Kidney (tissue), 14 donors: ENCODE data around the gene SLC16A6. TPM values are rescaled to one million over a fixed set of nuclear protein-coding genes. Genes with fewer than 3 reads are reported as not detected.

ENCODE experiments used
- DNase-seq, 5 donors: peaks; one replicate each; pipeline ENCODE4 v3.0.0-alpha.2; 2013 to 2020
- FAIRE-seq: peaks from 2 replicates; lab custom pipeline; 2012; peaks lifted over from hg19 to GRCh38; lab: Jason Lieb, UNC
- H3K27ac ChIP-seq, 2 donors: one replicate each; pipeline ENCODE4 v1.7.0; 2013; ENCODE audit warnings: low read depth in 2 of 2, low read length in 2 of 2, inconsistent platforms in 1 of 2
- H3K27me3 ChIP-seq: one replicate; pipeline ENCODE4 v1.7.1; 2013; ENCODE audit warnings: low read length, inconsistent platforms; ENCODE audit not compliant: control insufficient read depth, insufficient read depth
- H3K36me3 ChIP-seq, 3 donors: one replicate each; pipeline versions ENCODE4 v1.7.0 to v1.7.1; 2013; ENCODE audit warnings: low read length in 3 of 3, control low read depth in 1 of 3, inconsistent platforms in 1 of 3; ENCODE audit not compliant: insufficient read depth in 3 of 3, control insufficient read depth in 2 of 3
- H3K4me1 ChIP-seq, 3 donors: one replicate each; pipeline versions ENCODE4 v1.7.0 to v1.7.1; 2013; ENCODE audit warnings: low read length in 3 of 3, inconsistent platforms in 1 of 3, low read depth in 1 of 3; ENCODE audit not compliant: control insufficient read depth in 2 of 3, insufficient read depth in 2 of 3
- H3K4me3 ChIP-seq, 3 donors: one replicate each; pipeline versions ENCODE4 v1.7.0 to v1.8.1; 2013; ENCODE audit warnings: low read length in 3 of 3, control low read depth in 1 of 3, inconsistent platforms in 1 of 3
- H3K9ac ChIP-seq, 3 donors: one replicate each; pipeline versions ENCODE4 v1.7.0 to v1.7.1; 2013; ENCODE audit warnings: low read length in 3 of 3, control low read depth in 1 of 3, inconsistent platforms in 1 of 3
- H3K9me3 ChIP-seq, 3 donors: one replicate each; pipeline versions ENCODE4 v1.7.0 to v1.7.1; 2013; ENCODE audit warnings: low read length in 3 of 3, control low read depth in 1 of 3, inconsistent platforms in 1 of 3; ENCODE audit not compliant: control insufficient read depth in 2 of 3, insufficient read depth in 1 of 3
- intact Hi-C: fragments of 100-400 bp; cut with DNase I; formaldehyde crosslinking; loops from one replicate; pipeline ENCODE4 v1.11.1; 2022
- polyA plus RNA-seq: library from polyadenylated mRNA; stranded (reverse); fragments of 350-450 nt; fragmentation: Illumina TruSeq; extraction: RNeasy Lipid Tissue Mini Kit (QIAGEN cat#74804); gene quantifications from one replicate; pipeline ENCODE4 v1.2.3, GENCODE V29; 2014; ENCODE audit warnings: low read depth, low replicate concordance; ENCODE audit not compliant: insufficient read depth
- total RNA-seq: library from RNA; stranded (reverse); fragmentation: NEBNext Ultra II Directional; extraction: Animal tissue kit (Norgen Biotek cat#: 25700); gene quantifications from one replicate; pipeline ENCODE4 v1.2.1, GENCODE V29; 2021
- TF ChIP-seq, protein P1 (sequence below): IDR thresholded peaks from 3 replicates; pipeline ENCODE4 v1.5.1; 2012; ENCODE audit warnings: mild to moderate bottlenecking, moderate library complexity, borderline replicate concordance; ENCODE audit not compliant: insufficient read depth; ENCODE audit errors: extremely low read depth
- donor health status: control.
- donor health status: control.
- donor health status: control.
- donor health status: control.
- donor health status: control.
- donor health status: DM: yes; HTN: yes; CAD: no.
- donor health status: Normal renal cell carcinoma (clear cell type).

SLC16A6 gene
- total and polyA plus RNA-seq, 2 donors from 2014 or later, result 0.82 to 3.6 TPM

DNA sequence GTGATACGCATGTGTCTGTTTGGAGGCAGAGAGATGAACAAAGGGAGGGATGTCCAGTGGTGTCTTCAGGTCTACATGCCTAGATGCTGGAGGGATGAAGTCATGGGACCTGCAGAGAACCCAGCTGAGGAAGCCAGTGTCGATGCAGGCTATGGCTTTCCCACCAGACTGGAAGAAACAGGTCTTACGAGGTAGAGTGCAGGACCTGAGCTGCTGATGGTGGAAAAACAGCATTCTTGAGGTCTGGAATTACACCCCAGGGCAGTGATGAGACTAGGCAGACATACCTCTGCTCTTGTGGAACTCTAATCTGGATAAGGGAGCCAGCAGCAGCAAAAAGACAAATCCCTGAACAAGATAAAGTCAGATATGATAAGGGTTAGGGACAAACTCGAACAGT, 37.7 kb upstream of the SLC16A6 start:
- intact Hi-C loops, result no loop called here
- no peaks in the 10 kb centered on the region for H3K36me3 ChIP-seq
- no peak overlapping the region for H3K9ac ChIP-seq
- no peak overlapping the region for H3K27ac ChIP-seq
- no peaks in the 10 kb centered on the region for H3K4me1 ChIP-seq
- H3K27me3 ChIP-seq, result no peaks in the 10 kb centered on the region
- FAIRE-seq (no peak), DNase-seq (no peak)
- TF ChIP-seq, protein P1, sequence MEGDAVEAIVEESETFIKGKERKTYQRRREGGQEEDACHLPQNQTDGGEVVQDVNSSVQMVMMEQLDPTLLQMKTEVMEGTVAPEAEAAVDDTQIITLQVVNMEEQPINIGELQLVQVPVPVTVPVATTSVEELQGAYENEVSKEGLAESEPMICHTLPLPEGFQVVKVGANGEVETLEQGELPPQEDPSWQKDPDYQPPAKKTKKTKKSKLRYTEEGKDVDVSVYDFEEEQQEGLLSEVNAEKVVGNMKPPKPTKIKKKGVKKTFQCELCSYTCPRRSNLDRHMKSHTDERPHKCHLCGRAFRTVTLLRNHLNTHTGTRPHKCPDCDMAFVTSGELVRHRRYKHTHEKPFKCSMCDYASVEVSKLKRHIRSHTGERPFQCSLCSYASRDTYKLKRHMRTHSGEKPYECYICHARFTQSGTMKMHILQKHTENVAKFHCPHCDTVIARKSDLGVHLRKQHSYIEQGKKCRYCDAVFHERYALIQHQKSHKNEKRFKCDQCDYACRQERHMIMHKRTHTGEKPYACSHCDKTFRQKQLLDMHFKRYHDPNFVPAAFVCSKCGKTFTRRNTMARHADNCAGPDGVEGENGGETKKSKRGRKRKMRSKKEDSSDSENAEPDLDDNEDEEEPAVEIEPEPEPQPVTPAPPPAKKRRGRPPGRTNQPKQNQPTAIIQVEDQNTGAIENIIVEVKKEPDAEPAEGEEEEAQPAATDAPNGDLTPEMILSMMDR, result no peak
- peaks cover 0 to 7% (median 0%) of the 10 kb centered on the region in 3 donors for H3K9me3 ChIP-seq
- H3K4me3 ChIP-seq, result no peak overlapping the region

DNA sequence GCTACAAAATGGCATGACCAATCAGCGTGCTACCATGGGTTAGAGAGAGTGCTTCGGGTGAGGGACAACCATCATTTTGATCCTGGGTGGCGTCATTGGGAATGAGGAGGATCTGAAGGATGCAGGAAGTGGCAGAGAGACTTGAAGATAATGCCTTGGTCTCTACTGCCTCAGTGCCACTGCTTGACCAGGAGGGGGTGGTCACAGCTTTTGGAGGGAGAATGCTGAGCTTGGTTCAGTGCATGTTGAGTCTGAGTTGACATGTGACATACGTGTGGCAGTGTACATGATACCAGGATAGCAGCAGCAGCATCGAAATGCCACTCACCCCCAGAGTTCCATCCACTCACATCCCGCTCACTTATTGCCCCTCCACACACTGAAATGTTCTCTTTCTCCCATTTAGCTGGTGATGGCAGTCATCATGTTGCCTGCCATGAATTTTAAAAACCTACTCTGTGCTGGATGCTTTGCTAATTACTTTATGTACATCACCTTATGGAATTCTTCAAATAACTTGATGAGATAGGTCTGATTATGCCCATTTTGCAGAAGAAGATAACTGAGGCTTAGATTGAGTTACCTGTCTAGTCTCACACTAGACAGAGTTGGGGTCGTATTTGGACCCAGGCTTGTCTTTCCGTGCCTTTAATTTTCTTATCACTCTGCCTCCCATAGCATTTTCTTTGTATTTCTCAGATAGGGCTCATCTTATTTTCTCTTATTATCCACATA, 37.1 kb upstream of the SLC16A6 start:
- H3K27ac ChIP-seq, result no peak overlapping the region
- FAIRE-seq, result no peak
- DNase-seq, result no peak
- intact Hi-C loops, result no loop called here
- H3K9me3 ChIP-seq, result peaks cover 0 to 7% (median 0%) of the 10 kb centered on the region in 3 donors
- no peaks in the 10 kb centered on the region for H3K27me3 ChIP-seq
- H3K36me3 ChIP-seq, result no peaks in the 10 kb centered on the region
- no peak overlapping the region for H3K4me3 ChIP-seq
- no peak overlapping the region for H3K9ac ChIP-seq
- TF ChIP-seq, protein P1, result no peak
- H3K4me1 ChIP-seq, result no peaks in the 10 kb centered on the region

DNA sequence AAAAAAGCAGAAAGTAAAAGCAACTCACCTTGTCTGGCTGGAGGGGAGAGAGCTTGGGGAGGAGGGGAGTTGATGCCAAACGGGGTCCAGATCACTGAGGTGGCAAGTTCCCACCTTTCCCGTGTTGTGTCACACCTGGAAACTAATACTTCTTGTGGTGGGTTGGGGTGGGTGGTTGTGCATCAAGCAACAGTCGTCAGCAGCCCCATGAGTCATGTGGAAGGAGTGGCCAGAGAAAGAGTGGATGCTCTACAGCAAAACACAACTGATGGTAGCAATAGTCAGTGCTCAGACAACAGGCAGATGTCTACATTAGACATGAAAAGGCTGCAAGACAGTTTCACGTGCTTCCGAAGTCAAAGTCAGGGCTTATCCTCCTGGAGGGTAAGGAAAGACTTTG, 35.8 kb upstream of the SLC16A6 start:
- no peak overlapping the region for H3K9ac ChIP-seq
- no peak overlapping the region for H3K4me3 ChIP-seq
- no peaks in the 10 kb centered on the region for H3K27me3 ChIP-seq
- H3K27ac ChIP-seq, result no peak overlapping the region
- DNase-seq (no peak), FAIRE-seq (no peak)
- TF ChIP-seq, protein P1, result no peak
- no peaks in the 10 kb centered on the region for H3K4me1 ChIP-seq
- intact Hi-C loops, result no loop called here
- peaks cover 0 to 4% (median 0%) of the 10 kb centered on the region in 3 donors for H3K9me3 ChIP-seq
- no peaks in the 10 kb centered on the region for H3K36me3 ChIP-seq
